HepG2 (cell line): ENCODE results near the gene PLCB4. TPM values are rescaled to one million over a fixed set of nuclear protein-coding genes. Genes with fewer than 3 reads are reported as not detected.

ENCODE experiments used
- BCL6 ChIP-seq: IDR thresholded peaks from 2 replicates; pipeline ENCODE4 v1.6.1; 2016; ENCODE audit warnings: missing genetic modification reagents, missing compliant biosample characterization
- CBX5 ChIP-seq: sonication (generic); formaldehyde crosslinking; IDR thresholded peaks from 2 replicates; pipeline ENCODE4 v1.4.0; 2020; ENCODE audit warnings: missing genetic modification reagents, borderline replicate concordance
- HNRNPL ChIP-seq: fragments of 200-400 bp; formaldehyde crosslinking; IDR thresholded peaks from 2 replicates; pipeline ENCODE4 v1.6.1; 2017; ENCODE audit warnings: mild to moderate bottlenecking, low read depth, low read length
- KMT2A ChIP-seq: sonication (generic); formaldehyde crosslinking; IDR thresholded peaks from 2 replicates; pipeline ENCODE4 v1.4.0; 2020; ENCODE audit warnings: missing genetic modification reagents
- MTA1 ChIP-seq: sonication (generic); formaldehyde crosslinking; IDR thresholded peaks from 2 replicates; pipeline ENCODE4 v1.4.0; 2020; ENCODE audit warnings: missing genetic modification reagents, mild to moderate bottlenecking, borderline replicate concordance
- PHF8 ChIP-seq: sonication (generic); formaldehyde crosslinking; IDR thresholded peaks from 2 replicates; pipeline ENCODE4 v1.5.0; 2020; ENCODE audit warnings: missing genetic modification reagents
- ZBTB1 ChIP-seq: sonication (generic); formaldehyde crosslinking; IDR thresholded peaks from 2 replicates; pipeline ENCODE4 v1.4.0; 2020; ENCODE audit warnings: missing genetic modification reagents, borderline replicate concordance
- ZNF180 ChIP-seq: sonication (generic); formaldehyde crosslinking; IDR thresholded peaks from 2 replicates; pipeline ENCODE4 v1.4.0; 2020; ENCODE audit warnings: low read depth, missing genetic modification reagents, borderline replicate concordance
- ZNF747 ChIP-seq: sonication (generic); formaldehyde crosslinking; IDR thresholded peaks from 2 replicates; pipeline ENCODE4 v1.8.1; 2023; ENCODE audit warnings: missing genetic modification reagents, mild to moderate bottlenecking, borderline replicate concordance
- polyA plus RNA-seq, 8 experiments: library from polyadenylated mRNA; depleted of rRNA in 3 of 8; stranded (reverse) in 7 of 8; unstranded in 1 of 8; fragments of >200 nt; fragmentation: Illumina TruSeq in 4 of 8; extraction: Trizol in 4 of 8; gene quantifications; 2 replicates each; pipeline versions ENCODE4 v1.2.1 to v1.2.3, GENCODE V29; 2011 to 2016; ENCODE audit warnings: low read depth in 4 of 8, missing spikeins in 1 of 8, mixed read lengths in 1 of 8; ENCODE audit not compliant: insufficient read depth in 1 of 8
- total RNA-seq, 5 experiments: library from RNA; depleted of rRNA; stranded (reverse); fragments of >200 nt; fragmentation: Illumina TruSeq; extraction: Trizol; gene quantifications; 2 replicates each; pipeline ENCODE4 v1.2.3, GENCODE V29; 2016; ENCODE audit warnings: low read depth in 1 of 5
- TF ChIP-seq, protein P1 (sequence below): sonication (generic); formaldehyde crosslinking; IDR thresholded peaks from 2 replicates; pipeline ENCODE4 v1.8.1; 2022; ENCODE audit warnings: low read depth, mild to moderate bottlenecking, missing genetic modification reagents
- TF ChIP-seq, protein P2 (sequence below): sonication (generic); formaldehyde crosslinking; IDR thresholded peaks from 2 replicates; pipeline ENCODE4 v1.8.1; 2022; ENCODE audit warnings: mild to moderate bottlenecking, missing genetic modification reagents
- TF ChIP-seq, protein P3 (sequence below): sonication (generic); formaldehyde crosslinking; IDR thresholded peaks from 2 replicates; pipeline ENCODE4 v1.5.0; 2020; ENCODE audit warnings: missing genetic modification reagents
- TF ChIP-seq, protein P4 (sequence below): sonication (generic); formaldehyde crosslinking; IDR thresholded peaks from 2 replicates; pipeline ENCODE4 v1.8.0; 2023; ENCODE audit warnings: mild to moderate bottlenecking, missing genetic modification reagents
- TF ChIP-seq, protein P5 (sequence below): sonication (generic); formaldehyde crosslinking; conservative IDR thresholded peaks from 2 replicates; pipeline ENCODE4 v1.4.0; 2020; ENCODE audit warnings: missing genetic modification reagents

Gene PLCB4
- total and polyA plus RNA-seq, 2 of the 13 experiments (the other 11 are each of a cell fraction or from before 2014, with no cell fraction given) = 0.01 TPM; not detected in 1

DNA sequence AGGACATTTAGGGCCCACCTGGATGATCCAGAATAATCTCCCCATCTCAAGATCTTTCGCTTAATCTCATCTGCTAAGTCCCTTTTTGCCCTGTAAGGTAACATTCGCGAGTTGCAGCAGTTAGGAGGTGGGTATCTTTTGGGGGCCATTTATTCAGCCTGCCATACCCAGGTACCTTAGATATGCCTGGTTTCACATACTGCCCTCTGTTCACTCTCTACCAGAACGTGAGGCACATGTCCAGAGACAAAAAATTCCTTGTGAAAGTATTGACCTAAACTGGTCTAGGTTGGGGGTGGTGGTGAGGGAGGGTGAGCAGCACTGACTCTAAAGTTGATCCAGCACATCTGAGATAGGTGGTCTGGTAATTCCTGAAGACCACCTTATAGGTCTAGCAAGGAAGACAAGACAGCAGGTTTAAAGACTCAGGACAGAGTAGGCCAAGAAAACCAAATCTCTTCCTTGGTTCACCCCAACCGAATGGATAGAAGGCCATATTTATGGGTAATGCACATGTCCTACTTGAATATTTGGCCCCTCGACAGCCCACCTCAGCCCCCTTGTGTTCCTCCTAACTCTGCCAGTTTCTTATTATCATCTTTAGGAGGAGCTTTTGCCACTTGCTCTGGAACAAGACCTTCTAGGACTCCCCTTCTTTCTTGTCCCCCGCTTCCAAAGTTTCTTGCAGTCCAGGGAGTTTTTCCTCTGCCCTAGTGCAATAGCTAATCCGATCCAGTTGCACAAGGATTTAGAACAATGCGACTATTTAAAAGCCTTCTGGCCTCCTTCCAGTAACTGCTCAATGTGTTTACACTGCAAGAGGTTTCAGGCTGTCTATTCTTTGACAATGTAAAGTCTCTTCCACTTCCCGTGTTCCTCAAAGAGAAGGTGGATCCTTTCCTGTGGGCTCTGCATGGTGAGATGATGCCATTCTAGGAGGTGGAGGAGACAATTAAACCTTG is 232.5 kb downstream of the PLCB4 start (continued):
- TF ChIP-seq KMT2A (CRISPR knock-in tag) = no peak
- no peak for TF ChIP-seq PHF8 (CRISPR knock-in tag)
- TF ChIP-seq, protein P1, sequence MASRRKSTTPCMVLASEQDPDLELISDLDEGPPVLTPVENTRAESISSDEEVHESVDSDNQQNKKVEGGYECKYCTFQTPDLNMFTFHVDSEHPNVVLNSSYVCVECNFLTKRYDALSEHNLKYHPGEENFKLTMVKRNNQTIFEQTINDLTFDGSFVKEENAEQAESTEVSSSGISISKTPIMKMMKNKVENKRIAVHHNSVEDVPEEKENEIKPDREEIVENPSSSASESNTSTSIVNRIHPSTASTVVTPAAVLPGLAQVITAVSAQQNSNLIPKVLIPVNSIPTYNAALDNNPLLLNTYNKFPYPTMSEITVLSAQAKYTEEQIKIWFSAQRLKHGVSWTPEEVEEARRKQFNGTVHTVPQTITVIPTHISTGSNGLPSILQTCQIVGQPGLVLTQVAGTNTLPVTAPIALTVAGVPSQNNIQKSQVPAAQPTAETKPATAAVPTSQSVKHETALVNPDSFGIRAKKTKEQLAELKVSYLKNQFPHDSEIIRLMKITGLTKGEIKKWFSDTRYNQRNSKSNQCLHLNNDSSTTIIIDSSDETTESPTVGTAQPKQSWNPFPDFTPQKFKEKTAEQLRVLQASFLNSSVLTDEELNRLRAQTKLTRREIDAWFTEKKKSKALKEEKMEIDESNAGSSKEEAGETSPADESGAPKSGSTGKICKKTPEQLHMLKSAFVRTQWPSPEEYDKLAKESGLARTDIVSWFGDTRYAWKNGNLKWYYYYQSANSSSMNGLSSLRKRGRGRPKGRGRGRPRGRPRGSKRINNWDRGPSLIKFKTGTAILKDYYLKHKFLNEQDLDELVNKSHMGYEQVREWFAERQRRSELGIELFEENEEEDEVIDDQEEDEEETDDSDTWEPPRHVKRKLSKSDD (CRISPR knock-in tag) = no peak; the same call in 1 of the 2 replicates
- TF ChIP-seq HNRNPL = no peak
- no peak; the same call in 1 of the 2 replicates for TF ChIP-seq ZNF747 (CRISPR knock-in tag)
- TF ChIP-seq, protein P2, sequence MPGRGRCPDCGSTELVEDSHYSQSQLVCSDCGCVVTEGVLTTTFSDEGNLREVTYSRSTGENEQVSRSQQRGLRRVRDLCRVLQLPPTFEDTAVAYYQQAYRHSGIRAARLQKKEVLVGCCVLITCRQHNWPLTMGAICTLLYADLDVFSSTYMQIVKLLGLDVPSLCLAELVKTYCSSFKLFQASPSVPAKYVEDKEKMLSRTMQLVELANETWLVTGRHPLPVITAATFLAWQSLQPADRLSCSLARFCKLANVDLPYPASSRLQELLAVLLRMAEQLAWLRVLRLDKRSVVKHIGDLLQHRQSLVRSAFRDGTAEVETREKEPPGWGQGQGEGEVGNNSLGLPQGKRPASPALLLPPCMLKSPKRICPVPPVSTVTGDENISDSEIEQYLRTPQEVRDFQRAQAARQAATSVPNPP = no peak
- TF ChIP-seq, protein P3, sequence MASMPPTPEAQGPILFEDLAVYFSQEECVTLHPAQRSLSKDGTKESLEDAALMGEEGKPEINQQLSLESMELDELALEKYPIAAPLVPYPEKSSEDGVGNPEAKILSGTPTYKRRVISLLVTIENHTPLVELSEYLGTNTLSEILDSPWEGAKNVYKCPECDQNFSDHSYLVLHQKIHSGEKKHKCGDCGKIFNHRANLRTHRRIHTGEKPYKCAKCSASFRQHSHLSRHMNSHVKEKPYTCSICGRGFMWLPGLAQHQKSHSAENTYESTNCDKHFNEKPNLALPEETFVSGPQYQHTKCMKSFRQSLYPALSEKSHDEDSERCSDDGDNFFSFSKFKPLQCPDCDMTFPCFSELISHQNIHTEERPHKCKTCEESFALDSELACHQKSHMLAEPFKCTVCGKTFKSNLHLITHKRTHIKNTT (CRISPR knock-in tag) = no peak
- peak; percentile 99 for TF ChIP-seq BCL6 (CRISPR knock-in tag)
- TF ChIP-seq CBX5 (CRISPR knock-in tag) = peak; percentile 94
- TF ChIP-seq, protein P4, sequence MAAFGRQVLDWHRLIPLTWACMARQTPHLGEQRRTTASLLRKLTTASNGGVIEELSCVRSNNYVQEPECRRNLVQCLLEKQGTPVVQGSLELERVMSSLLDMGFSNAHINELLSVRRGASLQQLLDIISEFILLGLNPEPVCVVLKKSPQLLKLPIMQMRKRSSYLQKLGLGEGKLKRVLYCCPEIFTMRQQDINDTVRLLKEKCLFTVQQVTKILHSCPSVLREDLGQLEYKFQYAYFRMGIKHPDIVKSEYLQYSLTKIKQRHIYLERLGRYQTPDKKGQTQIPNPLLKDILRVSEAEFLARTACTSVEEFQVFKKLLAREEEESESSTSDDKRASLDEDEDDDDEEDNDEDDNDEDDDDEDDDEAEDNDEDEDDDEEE (CRISPR knock-in tag) = no peak
- no peak for TF ChIP-seq ZNF180 (CRISPR knock-in tag)
- TF ChIP-seq ZBTB1 = no peak
- TF ChIP-seq, protein P5, sequence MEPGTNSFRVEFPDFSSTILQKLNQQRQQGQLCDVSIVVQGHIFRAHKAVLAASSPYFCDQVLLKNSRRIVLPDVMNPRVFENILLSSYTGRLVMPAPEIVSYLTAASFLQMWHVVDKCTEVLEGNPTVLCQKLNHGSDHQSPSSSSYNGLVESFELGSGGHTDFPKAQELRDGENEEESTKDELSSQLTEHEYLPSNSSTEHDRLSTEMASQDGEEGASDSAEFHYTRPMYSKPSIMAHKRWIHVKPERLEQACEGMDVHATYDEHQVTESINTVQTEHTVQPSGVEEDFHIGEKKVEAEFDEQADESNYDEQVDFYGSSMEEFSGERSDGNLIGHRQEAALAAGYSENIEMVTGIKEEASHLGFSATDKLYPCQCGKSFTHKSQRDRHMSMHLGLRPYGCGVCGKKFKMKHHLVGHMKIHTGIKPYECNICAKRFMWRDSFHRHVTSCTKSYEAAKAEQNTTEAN (CRISPR knock-in tag) = peak; percentile 89
- no peak for TF ChIP-seq MTA1 (CRISPR knock-in tag)
